Nephron progenitor cell (in vitro differentiated cells): Measurements from ENCODE around the gene CC2D1A.
"Not testable (repeated sequence)": the region's sequence is repeated elsewhere in the genome, so short reads cannot be mapped to it uniquely, and the experiment has no call there.

Experiments used
- DNase-seq: peaks from one replicate; pipeline ENCODE4 v3.0.0; 2021
- H3K27ac Mint-ChIP-seq: 2 replicates; pipeline ENCODE4 v1.8.0; 2021; ENCODE audit warnings: mild to moderate bottlenecking, moderate library complexity, mixed read lengths
- H3K27me3 Mint-ChIP-seq: 2 replicates; pipeline ENCODE4 v1.8.0; 2021; ENCODE audit warnings: mild to moderate bottlenecking, low read depth, mixed read lengths; ENCODE audit not compliant: poor library complexity
- H3K36me3 Mint-ChIP-seq: 2 replicates; pipeline ENCODE4 v1.8.0; 2021; ENCODE audit warnings: low read depth, mixed read lengths
- H3K4me1 Mint-ChIP-seq: 2 replicates; pipeline ENCODE4 v1.8.0; 2021; ENCODE audit warnings: mixed read lengths
- H3K4me3 Mint-ChIP-seq: 2 replicates; pipeline ENCODE4 v1.8.0; 2021; ENCODE audit warnings: mild to moderate bottlenecking, moderate library complexity, mixed read lengths
- H3K9me3 Mint-ChIP-seq: 2 replicates; pipeline ENCODE4 v1.8.0; 2021; ENCODE audit warnings: mild to moderate bottlenecking, moderate library complexity, mixed read lengths
- TF ChIP-seq, protein P1 (sequence below): fragments of 200-600 bp; sonication (generic); IDR thresholded peaks from 2 replicates; pipeline ENCODE4 v1.5.0; 2021; ENCODE audit warnings: antibody characterized with exemption

CC2D1A gene

GRCh38 chr19:13969897-13970296 is 63.9 kb downstream of the CC2D1A start:
- no peaks in the 10 kb centered on the region for H3K27me3 Mint-ChIP-seq
- H3K36me3 Mint-ChIP-seq: peaks cover 32% of the 10 kb centered on the region
- H3K27ac Mint-ChIP-seq: no peak overlapping the region
- TF ChIP-seq, protein P1, sequence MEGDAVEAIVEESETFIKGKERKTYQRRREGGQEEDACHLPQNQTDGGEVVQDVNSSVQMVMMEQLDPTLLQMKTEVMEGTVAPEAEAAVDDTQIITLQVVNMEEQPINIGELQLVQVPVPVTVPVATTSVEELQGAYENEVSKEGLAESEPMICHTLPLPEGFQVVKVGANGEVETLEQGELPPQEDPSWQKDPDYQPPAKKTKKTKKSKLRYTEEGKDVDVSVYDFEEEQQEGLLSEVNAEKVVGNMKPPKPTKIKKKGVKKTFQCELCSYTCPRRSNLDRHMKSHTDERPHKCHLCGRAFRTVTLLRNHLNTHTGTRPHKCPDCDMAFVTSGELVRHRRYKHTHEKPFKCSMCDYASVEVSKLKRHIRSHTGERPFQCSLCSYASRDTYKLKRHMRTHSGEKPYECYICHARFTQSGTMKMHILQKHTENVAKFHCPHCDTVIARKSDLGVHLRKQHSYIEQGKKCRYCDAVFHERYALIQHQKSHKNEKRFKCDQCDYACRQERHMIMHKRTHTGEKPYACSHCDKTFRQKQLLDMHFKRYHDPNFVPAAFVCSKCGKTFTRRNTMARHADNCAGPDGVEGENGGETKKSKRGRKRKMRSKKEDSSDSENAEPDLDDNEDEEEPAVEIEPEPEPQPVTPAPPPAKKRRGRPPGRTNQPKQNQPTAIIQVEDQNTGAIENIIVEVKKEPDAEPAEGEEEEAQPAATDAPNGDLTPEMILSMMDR: no peak
- H3K9me3 Mint-ChIP-seq: no peaks in the 10 kb centered on the region
- H3K4me3 Mint-ChIP-seq: no peak overlapping the region
- no peak for DNase-seq
- H3K4me1 Mint-ChIP-seq: peaks cover 9% of the 10 kb centered on the region

DNA sequence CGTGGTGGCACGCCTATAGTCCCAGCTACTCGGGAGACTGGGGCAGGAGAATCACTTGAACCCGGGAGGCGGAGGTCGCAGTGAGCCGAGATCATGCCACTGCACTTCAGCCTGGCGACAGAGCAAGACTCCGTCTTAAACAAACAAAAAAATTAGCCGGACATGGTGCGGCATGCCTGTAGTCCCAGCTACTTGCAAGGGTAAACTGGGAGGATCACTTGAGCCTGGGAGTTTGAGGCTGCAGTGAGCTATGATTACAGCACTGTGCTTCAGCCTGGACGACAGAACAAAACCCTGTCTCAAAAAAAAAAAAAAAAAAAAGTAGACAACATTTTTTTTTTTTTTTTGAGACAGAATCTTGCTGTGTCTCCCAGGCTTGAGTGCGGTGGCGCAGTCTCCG is 65.9 kb downstream of the CC2D1A start:
- H3K27me3 Mint-ChIP-seq, H3K27ac Mint-ChIP-seq, H3K9me3 Mint-ChIP-seq, H3K4me3 Mint-ChIP-seq, DNase-seq: not testable (repeated sequence)
- H3K36me3 Mint-ChIP-seq: peaks cover 45% of the 10 kb centered on the region
- peaks cover 19% of the 10 kb centered on the region for H3K4me1 Mint-ChIP-seq

DNA sequence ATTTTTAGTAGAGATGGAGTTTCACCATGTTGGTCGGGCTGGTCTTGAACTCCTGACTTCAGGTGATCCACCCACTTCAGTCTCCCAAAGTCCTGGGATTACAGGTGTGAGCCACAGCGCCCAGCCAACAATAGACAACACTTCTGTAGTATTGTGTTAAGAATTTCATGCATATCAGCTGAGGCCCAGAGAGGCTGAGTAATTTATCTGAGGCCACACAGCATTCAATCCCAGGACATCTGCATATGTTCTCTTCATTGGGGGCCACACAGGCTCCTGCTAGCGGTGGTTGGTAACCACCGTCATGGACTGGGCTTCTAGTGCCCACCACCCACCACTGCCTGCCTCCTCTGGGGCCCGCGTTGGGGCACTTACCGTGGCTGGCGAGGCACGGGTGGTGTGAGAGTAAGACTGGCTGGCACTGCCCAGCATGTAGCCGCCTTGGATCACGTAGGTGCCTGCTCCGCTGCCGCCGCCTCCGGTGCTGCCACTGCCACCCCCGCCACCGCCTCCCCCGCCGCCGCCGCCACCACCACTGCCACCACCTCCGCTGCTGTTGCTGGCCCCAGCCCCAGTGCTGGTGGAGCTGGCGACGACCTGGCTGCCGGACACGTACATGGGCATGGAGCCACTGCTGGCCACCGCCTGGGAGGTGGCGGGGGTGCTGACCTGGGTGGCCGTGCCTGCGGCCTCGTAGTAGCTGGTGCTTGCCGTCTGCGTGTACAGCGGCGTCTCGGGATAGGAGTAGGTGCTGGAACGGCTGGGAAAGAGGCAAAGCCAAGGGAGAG is 66.6 kb downstream of the CC2D1A start:
- no peaks in the 10 kb centered on the region for H3K9me3 Mint-ChIP-seq
- TF ChIP-seq, protein P1: no peak
- H3K4me1 Mint-ChIP-seq: peaks cover 19% of the 10 kb centered on the region
- no peak overlapping the region for H3K27ac Mint-ChIP-seq
- H3K27me3 Mint-ChIP-seq: no peaks in the 10 kb centered on the region
- peaks cover 40% of the 10 kb centered on the region for H3K36me3 Mint-ChIP-seq
- no peak overlapping the region for H3K4me3 Mint-ChIP-seq
- no peak for DNase-seq

GRCh38 chr19:13973479-13973878 is 67.5 kb downstream of the CC2D1A start:
- DNase-seq, H3K27me3 Mint-ChIP-seq, H3K27ac Mint-ChIP-seq, H3K4me3 Mint-ChIP-seq, H3K9me3 Mint-ChIP-seq: not testable (repeated sequence)
- peaks cover 38% of the 10 kb centered on the region for H3K36me3 Mint-ChIP-seq
- H3K4me1 Mint-ChIP-seq: peaks cover 19% of the 10 kb centered on the region

GRCh38 chr19:13974073-13974472 is 68.1 kb downstream of the CC2D1A start:
- TF ChIP-seq, protein P1: no peak
- Mint-ChIP-seq H3K4me1 (peaks cover 19% of the 10 kb centered on the region), H3K9me3 (no peaks in the 10 kb centered on the region), H3K27me3 (no peaks in the 10 kb centered on the region), H3K27ac (peak overlapping the region; percentile 21), H3K36me3 (peaks cover 34% of the 10 kb centered on the region), H3K4me3 (no peak overlapping the region)
- DNase-seq: peak; percentile 68

GRCh38 chr19:13975870-13976269 is 69.9 kb downstream of the CC2D1A start:
- Mint-ChIP-seq H3K36me3 (peaks cover 26% of the 10 kb centered on the region), H3K27me3 (no peaks in the 10 kb centered on the region), H3K27ac (peak overlapping the region; percentile 38), H3K4me3 (no peak overlapping the region), H3K4me1 (peaks cover 28% of the 10 kb centered on the region), H3K9me3 (no peaks in the 10 kb centered on the region)
- no peak for DNase-seq
- TF ChIP-seq, protein P1: no peak

- no peak overlapping the region for H3K27ac Mint-ChIP-seq
- no peaks in the 10 kb centered on the region for H3K27me3 Mint-ChIP-seq
- peaks cover 26% of the 10 kb centered on the region for H3K36me3 Mint-ChIP-seq
- H3K4me1 Mint-ChIP-seq: peaks cover 32% of the 10 kb centered on the region
- TF ChIP-seq, protein P1: no peak
- no peaks in the 10 kb centered on the region for H3K9me3 Mint-ChIP-seq
- no peak overlapping the region for H3K4me3 Mint-ChIP-seq
- DNase-seq: no peak
These were observed 70.4 kb downstream of the CC2D1A start for GRCh38 chr19:13976446-13976845.
